Fibroblast of lung (primary cell): ENCODE data around the gene C1QTNF3. TPM values are rescaled to one million over a fixed set of nuclear protein-coding genes. Genes with fewer than 3 reads are reported as not detected.

Source experiments
- DNase-seq, 2 donors: peaks; one replicate each; pipeline versions ENCODE4 v3.0.0 to v3.0.0-alpha.2; 2010; ENCODE audit warnings: low read depth in 2 of 2
- H2AFZ ChIP-seq: 2 replicates; pipeline ENCODE4 v1.5.1; 2012; ENCODE audit warnings: low read length, control low read depth, inconsistent platforms
- H3K27ac ChIP-seq: 2 replicates; pipeline ENCODE4 v1.5.1; 2011; ENCODE audit warnings: low read length, control low read depth; ENCODE audit not compliant: insufficient read depth
- H3K27me3 ChIP-seq: 2 replicates; pipeline ENCODE4 v1.5.1; 2011; ENCODE audit warnings: mild to moderate bottlenecking, low read length; ENCODE audit not compliant: control insufficient read depth, insufficient read depth
- H3K36me3 ChIP-seq: 2 replicates; pipeline ENCODE4 v1.5.1; 2011; ENCODE audit warnings: low read length; ENCODE audit not compliant: control insufficient read depth, insufficient read depth
- H3K4me1 ChIP-seq: 2 replicates; pipeline ENCODE4 v1.5.1; 2011; ENCODE audit warnings: low read length; ENCODE audit not compliant: control insufficient read depth, insufficient read depth; ENCODE audit errors: extremely low read depth
- H3K4me2 ChIP-seq: 2 replicates; pipeline ENCODE4 v1.5.1; 2011; ENCODE audit warnings: low read length, control low read depth; ENCODE audit not compliant: insufficient read depth; ENCODE audit errors: extremely low read depth
- H3K4me3 ChIP-seq, 4 experiments: fragments of 200-600 bp in 1 of 4; sonication (generic) in 1 of 4; replicated peaks in 1 of 4; 2 replicates each; pipeline ENCODE4 v1.5.1; 2011 to 2016; ENCODE audit warnings: low read length in 4 of 4, low read depth in 3 of 4, mild to moderate bottlenecking in 3 of 4, control low read depth in 2 of 4, inconsistent platforms in 1 of 4, mixed read lengths in 1 of 4; ENCODE audit not compliant: insufficient read depth in 1 of 4; ENCODE audit errors: control extremely low read depth in 1 of 4
- H3K79me2 ChIP-seq: 2 replicates; pipeline ENCODE4 v1.5.1; 2012; ENCODE audit warnings: mild to moderate bottlenecking, low read length, inconsistent platforms; ENCODE audit not compliant: control insufficient read depth, insufficient read depth
- H3K9ac ChIP-seq: 2 replicates; pipeline ENCODE4 v1.5.1; 2011; ENCODE audit warnings: mild to moderate bottlenecking, low read length, control low read depth; ENCODE audit not compliant: insufficient read depth
- H3K9me3 ChIP-seq: 2 replicates; pipeline ENCODE4 v1.5.1; 2012; ENCODE audit warnings: low read depth, low read length; ENCODE audit not compliant: control insufficient read depth, insufficient read depth
- H4K20me1 ChIP-seq: 2 replicates; pipeline ENCODE4 v1.5.1; 2011; ENCODE audit warnings: low read length; ENCODE audit not compliant: control insufficient read depth, insufficient read depth; ENCODE audit errors: extremely low read depth
- CTCF ChIP-seq, 2 donors: IDR thresholded peaks in 1 of 2; conservative IDR thresholded peaks in 1 of 2; 1 replicate in 1 of 2; 2 replicates in 1 of 2; pipeline ENCODE4 v1.5.1; 2011 to 2012; ENCODE audit warnings: low read length in 2 of 2, control low read depth in 1 of 2, inconsistent platforms in 1 of 2, low read depth in 1 of 2, mild to moderate bottlenecking in 1 of 2
- EZH2 ChIP-seq: IDR thresholded peaks from 2 replicates; pipeline ENCODE4 v1.5.1; 2012; ENCODE audit warnings: low read length, control low read depth, mild to moderate bottlenecking; ENCODE audit errors: missing control alignments
- polyA plus RNA-seq, 2 donors: library from polyadenylated mRNA; depleted of rRNA in 1 of 2; stranded (reverse) in 1 of 2; unstranded in 1 of 2; fragments of >200 nt; gene quantifications; 2 replicates each; pipeline ENCODE4 v1.2.1, GENCODE V29; 2011 to 2012; ENCODE audit warnings: missing spikeins in 1 of 2
- total RNA-seq: library from RNA; depleted of rRNA; stranded (reverse); fragments of >200 nt; gene quantifications from 2 replicates; pipeline ENCODE4 v1.2.1, GENCODE V29; 2014

C1QTNF3 gene
- total and polyA plus RNA-seq, 2 donors (not counting 1 experiment from before 2014, with no cell fraction given) = 0.68 to 1.2 TPM

DNA sequence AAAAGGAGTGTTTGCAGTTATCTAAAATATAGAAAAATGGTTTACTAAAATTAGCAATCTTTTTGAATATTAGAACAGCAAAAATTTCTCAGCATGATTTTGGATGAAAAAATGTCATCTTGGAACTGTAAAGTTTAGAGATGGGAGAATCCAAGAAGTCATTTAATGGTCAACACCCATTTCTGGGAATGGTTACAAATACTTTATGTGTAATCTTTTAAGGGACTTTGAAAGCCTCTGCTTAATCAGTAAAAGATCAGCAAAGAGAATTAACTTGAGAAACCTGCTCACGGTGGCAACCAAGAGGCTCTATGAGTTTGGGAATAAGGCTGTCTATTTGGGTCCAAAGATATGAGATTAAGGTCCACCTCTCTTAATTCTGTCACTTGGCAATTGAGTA, 13.0 kb downstream of the C1QTNF3 start:
- no peak overlapping the region for H2AFZ ChIP-seq
- H4K20me1 ChIP-seq = no peaks in the 10 kb centered on the region
- TF ChIP-seq CTCF (conservative IDR thresholded peaks at IDR 0.05 in 1 of 2, IDR thresholded peaks at IDR 0.05 in 1 of 2; ENCODE audit: low read depth in 1 of 2, low read length in 2 of 2) = no peak
- TF ChIP-seq EZH2 = no peak
- DNase-seq = no peak
- no peak overlapping the region for H3K9ac ChIP-seq
- H3K4me1 ChIP-seq = no peaks in the 10 kb centered on the region
- H3K79me2 ChIP-seq = no peaks in the 10 kb centered on the region
- H3K4me2 ChIP-seq = no peak overlapping the region
- H3K27ac ChIP-seq = no peak overlapping the region
- no peaks in the 10 kb centered on the region for H3K27me3 ChIP-seq
- no peak overlapping the region for H3K4me3 ChIP-seq
- no peaks in the 10 kb centered on the region for H3K36me3 ChIP-seq
- no peaks in the 10 kb centered on the region for H3K9me3 ChIP-seq

DNA sequence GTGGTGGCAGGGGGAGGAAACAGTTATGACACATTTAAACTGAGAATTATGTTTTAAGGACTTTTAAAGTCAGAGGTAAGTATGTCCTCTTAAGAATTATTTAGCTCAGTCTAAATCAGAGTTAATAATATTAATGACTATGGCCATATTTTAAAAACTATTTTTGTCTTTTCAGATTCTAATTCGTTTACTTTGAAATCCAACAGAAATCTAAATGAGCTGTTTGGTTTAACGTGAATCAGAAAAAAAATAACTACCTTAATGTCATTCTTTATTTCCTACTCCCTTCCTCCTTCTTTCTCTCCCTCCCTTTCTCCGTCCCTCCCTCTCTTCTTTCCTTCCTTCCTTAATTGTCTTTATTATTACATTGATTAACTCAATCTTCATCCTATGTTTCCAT, 14.7 kb downstream of the C1QTNF3 start:
- Histone ChIP-seq H3K9ac (no peak overlapping the region), H3K9me3 (no peaks in the 10 kb centered on the region), H2AFZ (no peak overlapping the region), H3K4me1 (no peaks in the 10 kb centered on the region), H3K27me3 (no peaks in the 10 kb centered on the region), H3K27ac (no peak overlapping the region), H3K36me3 (no peaks in the 10 kb centered on the region), H3K4me2 (no peak overlapping the region), H4K20me1 (no peaks in the 10 kb centered on the region), H3K79me2 (no peaks in the 10 kb centered on the region), H3K4me3 (no peak overlapping the region)
- DNase-seq = no peak
- no peak for TF ChIP-seq EZH2
- TF ChIP-seq CTCF (conservative IDR thresholded peaks at IDR 0.05 in 1 of 2, IDR thresholded peaks at IDR 0.05 in 1 of 2; ENCODE audit: low read depth in 1 of 2, low read length in 2 of 2) = no peak

- Histone ChIP-seq H2AFZ (no peak overlapping the region), H4K20me1 (no peaks in the 10 kb centered on the region), H3K9me3 (no peaks in the 10 kb centered on the region), H3K27ac (no peak overlapping the region), H3K79me2 (no peaks in the 10 kb centered on the region), H3K36me3 (no peaks in the 10 kb centered on the region), H3K27me3 (no peaks in the 10 kb centered on the region), H3K4me2 (no peak overlapping the region), H3K9ac (no peak overlapping the region), H3K4me3 (no peak overlapping the region), H3K4me1 (no peaks in the 10 kb centered on the region)
- no peak for DNase-seq
- TF ChIP-seq EZH2 (no peak), CTCF (conservative IDR thresholded peaks at IDR 0.05 in 1 of 2, IDR thresholded peaks at IDR 0.05 in 1 of 2; ENCODE audit: low read depth in 1 of 2, low read length in 2 of 2) (no peak)
Observed at GRCh38 chr5:34026089-34026761, 16.8 kb downstream of the C1QTNF3 start.
